ENCODE results near the gene CRYBG2. TPM values are rescaled to one million over a fixed set of nuclear protein-coding genes. Genes with fewer than 3 reads are reported as not detected.

Gene CRYBG2, protein sequence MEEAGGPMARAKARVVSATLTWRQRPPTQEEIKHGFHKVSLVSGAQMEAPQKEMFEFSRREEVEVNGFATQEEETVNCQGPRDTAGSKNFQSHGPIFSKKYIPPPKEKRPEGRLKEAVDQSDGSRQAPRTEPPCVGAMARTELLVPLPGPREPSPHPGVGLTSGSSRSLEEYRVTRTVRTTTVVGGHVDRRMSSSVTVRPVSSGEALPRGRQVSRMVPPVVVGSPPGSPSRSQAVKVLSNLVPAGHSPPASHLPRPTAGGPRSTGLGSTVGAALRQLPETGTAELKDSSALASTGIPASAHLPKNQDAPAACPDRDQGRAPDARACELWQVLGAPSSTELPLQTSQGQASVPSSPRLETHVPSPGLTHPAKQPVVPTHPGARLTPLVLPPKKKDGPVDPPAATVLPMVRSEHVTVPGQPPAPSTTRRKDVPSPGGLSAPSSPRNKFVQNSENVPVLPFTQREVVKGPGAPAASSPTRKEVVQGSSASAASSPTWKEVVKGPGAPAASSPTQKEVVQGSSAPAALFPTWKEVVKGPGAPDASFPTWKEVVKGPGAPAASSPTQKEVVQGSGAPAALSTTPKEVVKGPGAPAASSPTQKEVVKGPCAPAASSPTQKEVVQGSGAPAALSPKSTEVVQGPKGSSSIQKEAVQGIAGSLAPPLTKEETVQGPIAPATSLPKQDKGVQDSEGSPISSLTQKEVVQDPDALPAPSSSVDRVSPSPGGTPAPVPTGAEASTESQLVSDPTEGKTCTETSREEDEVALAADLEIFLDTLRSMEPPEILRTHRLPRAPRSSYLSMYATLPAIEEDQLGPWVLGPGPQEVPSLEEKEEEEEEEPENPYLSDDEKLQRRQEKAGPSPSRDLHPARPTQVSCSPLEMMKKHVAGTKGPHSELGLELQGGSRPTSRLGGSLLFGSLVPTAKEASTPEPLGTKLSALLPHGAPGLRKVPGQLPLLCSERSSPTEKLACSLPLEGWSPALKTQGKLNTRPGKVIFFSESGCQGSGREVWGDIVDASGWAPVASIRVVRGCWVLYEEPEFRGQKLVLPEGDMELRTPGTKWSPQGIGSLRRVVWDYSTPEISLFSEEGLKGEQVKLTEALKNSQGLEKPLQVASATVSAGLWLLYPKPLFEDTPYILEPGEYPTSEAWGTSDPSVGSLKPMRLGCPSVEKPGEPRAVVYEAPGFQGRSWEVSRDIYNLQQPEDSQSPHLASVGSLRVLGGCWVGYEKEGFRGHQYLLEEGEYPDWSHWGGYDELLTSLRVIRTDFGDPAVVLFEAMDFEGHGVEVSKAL (N-terminal part only)
- total RNA-seq, result 10 to 100 TPM; 12.8 to 30.3 TPM

DNA sequence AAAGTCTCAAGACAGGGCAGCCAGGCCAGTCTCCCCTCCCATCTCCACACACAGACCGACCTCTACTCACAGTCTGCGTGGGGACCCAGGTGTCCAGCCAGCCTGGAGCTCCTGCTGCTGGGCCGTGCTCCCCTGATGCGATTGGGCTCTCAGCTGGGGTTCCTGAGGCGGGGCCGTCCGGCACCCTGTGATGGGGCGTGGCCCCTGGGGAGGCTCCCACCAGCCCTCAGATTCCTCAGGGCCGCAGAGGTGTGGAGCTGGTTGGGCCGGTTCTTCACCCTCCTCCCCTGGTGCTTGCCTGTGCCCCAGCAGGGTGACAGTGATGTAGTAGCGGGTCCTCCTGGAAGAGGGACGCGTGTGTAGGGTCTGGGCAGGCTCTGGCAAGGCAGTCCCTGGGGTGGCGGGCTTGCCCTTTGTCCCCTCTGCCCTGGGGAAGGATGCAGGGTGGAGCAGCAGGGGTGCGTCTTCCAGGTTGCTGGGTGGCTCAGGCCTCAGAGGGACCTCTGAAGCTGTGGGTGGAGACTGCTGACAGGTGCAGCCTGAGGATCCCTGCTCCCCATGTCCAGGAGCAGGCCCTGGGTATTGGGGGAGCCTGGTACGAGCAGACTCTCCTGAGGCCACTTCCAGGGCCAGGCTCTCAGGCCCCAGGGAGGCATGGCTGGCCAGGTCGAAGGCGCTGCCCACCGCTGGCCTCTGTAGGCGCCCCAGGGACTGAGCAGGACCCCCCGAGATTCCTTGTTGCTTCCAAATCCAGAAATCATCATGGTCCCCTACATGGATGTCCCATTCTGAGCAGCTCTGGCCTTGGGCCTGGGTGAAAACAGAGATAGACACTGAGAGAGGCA, at the start of gene CRYBG2:
Gene CRYBG2 (minus strand): TSS at position 155 of the 845 bp plus-strand sequence. CDS start 7,473 bp downstream, outside the sequence.
- peak; percentile 84 for DNase-seq
- Histone ChIP-seq H3K4me1 (peaks cover 10% of the 10 kb centered on the region), H3K36me3 (no peaks in the 10 kb centered on the region), H3K27me3 (no peaks in the 10 kb centered on the region), H3K9ac (ENCODE audit: low read depth in 2 of 2, low read length in 2 of 2) (peak within 1 kb of the TSS; percentile 43 to 51), H3K9me3 (no peaks in the 10 kb centered on the region), H3K27ac (peak within 1 kb of the TSS; percentile 18), H3K4me3 (no peak within 1 kb of the TSS)
- intact Hi-C loops (cut with DNase I), result no loop called here
- TF ChIP-seq, protein P1, sequence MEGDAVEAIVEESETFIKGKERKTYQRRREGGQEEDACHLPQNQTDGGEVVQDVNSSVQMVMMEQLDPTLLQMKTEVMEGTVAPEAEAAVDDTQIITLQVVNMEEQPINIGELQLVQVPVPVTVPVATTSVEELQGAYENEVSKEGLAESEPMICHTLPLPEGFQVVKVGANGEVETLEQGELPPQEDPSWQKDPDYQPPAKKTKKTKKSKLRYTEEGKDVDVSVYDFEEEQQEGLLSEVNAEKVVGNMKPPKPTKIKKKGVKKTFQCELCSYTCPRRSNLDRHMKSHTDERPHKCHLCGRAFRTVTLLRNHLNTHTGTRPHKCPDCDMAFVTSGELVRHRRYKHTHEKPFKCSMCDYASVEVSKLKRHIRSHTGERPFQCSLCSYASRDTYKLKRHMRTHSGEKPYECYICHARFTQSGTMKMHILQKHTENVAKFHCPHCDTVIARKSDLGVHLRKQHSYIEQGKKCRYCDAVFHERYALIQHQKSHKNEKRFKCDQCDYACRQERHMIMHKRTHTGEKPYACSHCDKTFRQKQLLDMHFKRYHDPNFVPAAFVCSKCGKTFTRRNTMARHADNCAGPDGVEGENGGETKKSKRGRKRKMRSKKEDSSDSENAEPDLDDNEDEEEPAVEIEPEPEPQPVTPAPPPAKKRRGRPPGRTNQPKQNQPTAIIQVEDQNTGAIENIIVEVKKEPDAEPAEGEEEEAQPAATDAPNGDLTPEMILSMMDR (IDR thresholded peaks at IDR 0.05), result no peak

DNA sequence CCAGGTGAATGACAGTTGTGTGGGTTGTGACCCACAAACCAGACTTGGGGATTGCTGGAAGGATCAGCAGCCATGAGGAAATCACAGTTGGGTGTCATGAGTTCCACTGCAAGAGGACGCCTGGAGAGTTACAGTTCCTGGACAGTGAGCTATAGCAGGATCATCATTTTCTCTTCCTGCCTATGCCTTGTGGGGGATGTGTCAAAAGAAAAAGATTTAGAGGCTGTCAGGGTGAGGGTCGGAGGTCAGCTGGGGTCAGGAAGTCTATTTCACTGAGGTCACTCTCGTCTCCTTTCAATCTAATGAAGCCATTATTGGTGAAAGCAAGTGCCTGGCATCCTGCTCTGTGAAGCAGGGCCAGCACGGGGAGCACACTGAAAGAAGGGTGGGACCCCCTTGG, 49.7 kb upstream of the CRYBG2 start:
- TF ChIP-seq, protein P1 (IDR thresholded peaks at IDR 0.05), result no peak
- H3K9ac ChIP-seq (ENCODE audit: low read depth in 2 of 2, low read length in 2 of 2), result no peak overlapping the region
- H3K27me3 ChIP-seq, result no peaks in the 10 kb centered on the region
- H3K27ac ChIP-seq, result no peak overlapping the region
- no peaks in the 10 kb centered on the region for H3K36me3 ChIP-seq
- intact Hi-C loops (cut with DNase I), result no loop called here
- no peak overlapping the region for H3K4me3 ChIP-seq
- H3K4me1 ChIP-seq, result no peaks in the 10 kb centered on the region
- DNase-seq, result no peak
- H3K9me3 ChIP-seq, result no peaks in the 10 kb centered on the region

DNA sequence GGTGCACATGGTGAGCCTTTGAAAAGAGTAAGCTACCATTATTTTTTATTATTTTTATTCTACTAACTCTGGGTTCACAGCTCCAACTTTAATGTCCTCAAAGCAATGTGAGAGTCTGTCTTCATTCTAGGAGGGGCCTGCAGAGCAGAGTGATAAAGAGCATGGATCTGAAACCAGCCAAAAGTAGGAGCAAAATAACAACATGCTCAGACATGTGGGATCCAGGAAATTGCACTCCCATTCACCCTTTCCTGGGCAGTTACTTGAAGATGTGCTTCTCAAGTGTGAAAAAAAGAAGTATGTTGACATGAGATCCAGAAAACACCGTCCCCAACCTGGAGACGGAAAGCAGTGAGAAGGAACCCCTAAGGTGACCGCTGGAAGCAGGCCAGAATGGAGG, 48.0 kb upstream of the CRYBG2 start:
- no peaks in the 10 kb centered on the region for H3K4me1 ChIP-seq
- H3K9ac ChIP-seq (ENCODE audit: low read depth in 2 of 2, low read length in 2 of 2), result no peak overlapping the region
- no peaks in the 10 kb centered on the region for H3K9me3 ChIP-seq
- TF ChIP-seq, protein P1 (IDR thresholded peaks at IDR 0.05), result no peak
- no peak overlapping the region for H3K4me3 ChIP-seq
- H3K36me3 ChIP-seq, result no peaks in the 10 kb centered on the region
- intact Hi-C loops (cut with DNase I), result no loop called here
- no peak for DNase-seq
- no peaks in the 10 kb centered on the region for H3K27me3 ChIP-seq
- no peak overlapping the region for H3K27ac ChIP-seq

DNA sequence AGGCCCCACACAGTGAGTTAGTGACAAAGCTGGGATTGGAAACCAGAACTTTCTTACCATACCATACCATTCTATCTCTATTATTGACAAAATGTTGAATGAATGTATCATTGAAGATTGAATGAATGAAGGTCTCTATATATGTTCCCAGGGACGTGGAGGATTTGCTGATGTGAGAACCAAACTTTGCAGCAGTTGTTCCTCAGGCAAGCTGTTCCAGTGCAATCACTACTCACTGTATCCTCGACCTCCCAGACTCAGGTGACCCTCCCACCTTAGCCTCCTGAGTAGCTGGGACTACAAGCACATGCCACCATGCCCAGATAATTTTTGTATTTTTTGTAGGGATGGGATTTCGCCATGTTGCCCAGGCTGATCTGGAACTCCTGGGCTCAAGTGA, 45.1 kb upstream of the CRYBG2 start:
- Histone ChIP-seq H3K27ac (no peak overlapping the region), H3K9ac (ENCODE audit: low read depth in 2 of 2, low read length in 2 of 2) (no peak overlapping the region), H3K27me3 (no peaks in the 10 kb centered on the region), H3K4me3 (no peak overlapping the region), H3K36me3 (no peaks in the 10 kb centered on the region), H3K4me1 (no peaks in the 10 kb centered on the region), H3K9me3 (no peaks in the 10 kb centered on the region)
- intact Hi-C loops (cut with DNase I), result no loop called here
- no peak for DNase-seq
- TF ChIP-seq, protein P1 (IDR thresholded peaks at IDR 0.05), result no peak
